ENCODE results near the gene KIF5C. TPM values are rescaled to one million over a fixed set of nuclear protein-coding genes. Genes with fewer than 3 reads are reported as not detected.

The KIF5C gene
- total and polyA plus RNA-seq, 2 donors (not counting 1 experiment from before 2014, with no cell fraction given), result 1.9 to 6.1 TPM

DNA sequence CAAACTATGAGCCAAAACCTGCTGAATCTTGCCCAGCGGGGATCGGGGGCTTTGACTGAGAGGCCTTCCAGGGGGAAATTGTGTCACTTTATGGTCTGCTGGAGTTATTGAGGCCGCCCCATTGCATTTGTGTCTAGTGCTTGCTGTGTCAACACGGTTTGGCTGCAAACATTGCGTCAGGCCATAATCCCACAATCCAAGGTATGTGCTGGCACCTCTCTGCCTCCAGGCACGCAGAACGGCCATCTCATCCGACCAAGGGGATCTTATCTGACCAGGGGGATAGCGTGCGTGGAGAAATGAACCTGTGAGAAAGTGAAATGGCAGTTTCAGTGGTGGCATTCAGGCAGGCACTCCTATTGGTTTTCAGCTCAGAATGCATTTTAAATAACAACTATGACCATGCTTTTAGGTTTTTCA lies 145.4 kb downstream of the KIF5C start:
- Histone ChIP-seq H3K4me3 (ENCODE audit: control extremely low read depth in 1 of 5, extremely low read depth in 1 of 5, insufficient read depth in 1 of 5, low read depth in 2 of 5, low read length in 4 of 5) (no peak overlapping the region), H3K4me1 (ENCODE audit: control insufficient read depth in 2 of 2, insufficient read depth in 2 of 2, low read length in 2 of 2) (peaks cover 41 to 61% of the 10 kb centered on the region in 2 donors), H4K20me1 (ENCODE audit: control insufficient read depth, insufficient read depth, low read length, poor library complexity, severe bottlenecking) (no peaks in the 10 kb centered on the region), H3K27ac (ENCODE audit: low read length in 2 of 2) (peak overlapping the region; percentile 66 to 72), H3K36me3 (replicated peaks in 1 of 2; ENCODE audit: control extremely low read depth in 1 of 2, control insufficient read depth in 1 of 2, extremely low read depth in 1 of 2, insufficient read depth in 2 of 2, low read length in 1 of 2) (no peaks in the 10 kb centered on the region), H3K79me2 (ENCODE audit: control insufficient read depth, insufficient read depth, low read length) (no peaks in the 10 kb centered on the region), H3K9ac (ENCODE audit: low read length) (no peak overlapping the region), H3K4me2 (replicated peaks; ENCODE audit: low read depth, low read length, poor library complexity, severe bottlenecking) (peak overlapping the region; percentile 62), H3K27me3 (replicated peaks in 1 of 4; ENCODE audit: control extremely low read depth in 1 of 4, control insufficient read depth in 3 of 4, insufficient read depth in 4 of 4, low read length in 3 of 4) (no peaks in the 10 kb centered on the region), H3K9me3 (ENCODE audit: control extremely low read depth in 1 of 3, control insufficient read depth in 2 of 3, insufficient read depth in 1 of 3, low read length in 2 of 3) (no peaks in the 10 kb centered on the region), H2AFZ (ENCODE audit: insufficient read depth, low read depth, low read length, poor library complexity, severe bottlenecking) (peak overlapping the region; percentile 24)
- WGBS (ENCODE audit: insufficient coverage), result 67% methylated on average over 6 of the region's 10 CpGs
- POLR2A ChIA-PET, result no interaction called here
- CTCF ChIA-PET, result interaction anchor here (0.6 to 1.2 kb wide), 2 partner anchors 12 to 243 kb away, joined by 3 read pairs; no protein-coding TSS in a partner anchor
- Mint-ChIP-seq H3K4me1 (peaks cover 58% of the 10 kb centered on the region), H3K4me3 (peak overlapping the region; percentile 77), H3K27me3 (peaks cover 4% of the 10 kb centered on the region), H3K27ac (peak overlapping the region; percentile 96), H3K9me3 (ENCODE audit: insufficient read depth) (no peaks in the 10 kb centered on the region)
- ATAC-seq (ENCODE audit: low read depth), result no peak
- intact Hi-C loops (cut with micrococcal nuclease), result loop anchor here (5.0 to 10.0 kb wide), 3 partner anchors 142 to 996 kb away; partner anchors contain the start of genes KIF5C, MBD5 and ORC4
- TF ChIP-seq EZH2 (IDR thresholded peaks at IDR 0.05; ENCODE audit: borderline replicate concordance, insufficient read depth, low read depth, low read length, poor library complexity, severe bottlenecking), result no peak
- TF ChIP-seq, protein P1, sequence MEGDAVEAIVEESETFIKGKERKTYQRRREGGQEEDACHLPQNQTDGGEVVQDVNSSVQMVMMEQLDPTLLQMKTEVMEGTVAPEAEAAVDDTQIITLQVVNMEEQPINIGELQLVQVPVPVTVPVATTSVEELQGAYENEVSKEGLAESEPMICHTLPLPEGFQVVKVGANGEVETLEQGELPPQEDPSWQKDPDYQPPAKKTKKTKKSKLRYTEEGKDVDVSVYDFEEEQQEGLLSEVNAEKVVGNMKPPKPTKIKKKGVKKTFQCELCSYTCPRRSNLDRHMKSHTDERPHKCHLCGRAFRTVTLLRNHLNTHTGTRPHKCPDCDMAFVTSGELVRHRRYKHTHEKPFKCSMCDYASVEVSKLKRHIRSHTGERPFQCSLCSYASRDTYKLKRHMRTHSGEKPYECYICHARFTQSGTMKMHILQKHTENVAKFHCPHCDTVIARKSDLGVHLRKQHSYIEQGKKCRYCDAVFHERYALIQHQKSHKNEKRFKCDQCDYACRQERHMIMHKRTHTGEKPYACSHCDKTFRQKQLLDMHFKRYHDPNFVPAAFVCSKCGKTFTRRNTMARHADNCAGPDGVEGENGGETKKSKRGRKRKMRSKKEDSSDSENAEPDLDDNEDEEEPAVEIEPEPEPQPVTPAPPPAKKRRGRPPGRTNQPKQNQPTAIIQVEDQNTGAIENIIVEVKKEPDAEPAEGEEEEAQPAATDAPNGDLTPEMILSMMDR (IDR thresholded peaks at IDR 0.05), result no peak
- DNase-seq, result no peak

DNA sequence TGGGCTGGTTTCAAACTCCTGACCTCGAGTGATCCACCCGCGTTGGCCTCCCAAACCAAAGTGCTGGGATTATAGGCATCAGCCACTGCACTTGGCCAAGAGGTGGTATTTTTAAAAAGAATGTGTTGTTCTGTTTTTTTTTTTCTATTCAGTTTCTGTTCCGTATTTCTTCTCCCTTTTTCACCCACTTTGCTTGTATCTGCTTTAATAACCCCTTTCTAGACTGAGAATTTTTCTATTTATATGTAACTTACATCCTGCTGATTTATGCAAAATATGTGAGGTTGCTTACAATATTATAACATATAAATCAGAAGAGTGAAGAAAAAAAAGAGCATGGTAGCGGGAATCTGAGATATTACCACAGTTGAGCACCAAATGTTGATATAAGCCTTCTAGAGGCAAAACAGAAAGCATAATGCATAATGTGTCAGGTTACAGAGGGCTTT lies 146.3 kb downstream of the KIF5C start:
- H3K27ac ChIP-seq (ENCODE audit: low read length in 2 of 2), result peak overlapping the region; percentile 72
- H3K79me2 ChIP-seq (ENCODE audit: control insufficient read depth, insufficient read depth, low read length), result no peaks in the 10 kb centered on the region
- peaks cover 41 to 61% of the 10 kb centered on the region in 2 donors for H3K4me1 ChIP-seq (ENCODE audit: control insufficient read depth in 2 of 2, insufficient read depth in 2 of 2, low read length in 2 of 2)
- POLR2A ChIA-PET, result no interaction called here
- peak overlapping the region; percentile 36 for H3K9ac ChIP-seq (ENCODE audit: low read length)
- Mint-ChIP-seq H3K9me3 (ENCODE audit: insufficient read depth) (no peaks in the 10 kb centered on the region), H3K27me3 (no peaks in the 10 kb centered on the region), H3K27ac (peak overlapping the region; percentile 96), H3K4me1 (peaks cover 58% of the 10 kb centered on the region), H3K4me3 (peak overlapping the region; percentile 77)
- H4K20me1 ChIP-seq (ENCODE audit: control insufficient read depth, insufficient read depth, low read length, poor library complexity, severe bottlenecking), result no peaks in the 10 kb centered on the region
- no peaks in the 10 kb centered on the region for H3K9me3 ChIP-seq (ENCODE audit: control extremely low read depth in 1 of 3, control insufficient read depth in 2 of 3, insufficient read depth in 1 of 3, low read length in 2 of 3)
- CTCF ChIA-PET, result interaction anchor here (0.6 to 1.2 kb wide), 3 partner anchors 11 to 242 kb away, joined by 3 to 4 read pairs (median 3); partner anchors contain the start of gene LYPD6B
- peak; percentile 59 for ATAC-seq (ENCODE audit: low read depth)
- H3K27me3 ChIP-seq (replicated peaks in 1 of 4; ENCODE audit: control extremely low read depth in 1 of 4, control insufficient read depth in 3 of 4, insufficient read depth in 4 of 4, low read length in 3 of 4), result no peaks in the 10 kb centered on the region
- peak overlapping the region in 1 of 5 experiments; percentile 27 for H3K4me3 ChIP-seq (ENCODE audit: control extremely low read depth in 1 of 5, extremely low read depth in 1 of 5, insufficient read depth in 1 of 5, low read depth in 2 of 5, low read length in 4 of 5)
- TF ChIP-seq, protein P1 (IDR thresholded peaks at IDR 0.05), result no peak
- no peak for TF ChIP-seq EZH2 (IDR thresholded peaks at IDR 0.05; ENCODE audit: borderline replicate concordance, insufficient read depth, low read depth, low read length, poor library complexity, severe bottlenecking)
- 50% methylated on average over 3 of the region's 5 CpGs for WGBS (ENCODE audit: insufficient coverage)
- intact Hi-C loops (cut with micrococcal nuclease), result loop anchor here (5.0 to 10.0 kb wide), 3 partner anchors 141 to 996 kb away; partner anchors contain the start of genes KIF5C, MBD5 and ORC4
- H3K36me3 ChIP-seq (replicated peaks in 1 of 2; ENCODE audit: control extremely low read depth in 1 of 2, control insufficient read depth in 1 of 2, extremely low read depth in 1 of 2, insufficient read depth in 2 of 2, low read length in 1 of 2), result no peaks in the 10 kb centered on the region
- DNase-seq, result peak; percentile 70
- H3K4me2 ChIP-seq (replicated peaks; ENCODE audit: low read depth, low read length, poor library complexity, severe bottlenecking), result peak overlapping the region; percentile 62
- peak overlapping the region; percentile 62 for H2AFZ ChIP-seq (ENCODE audit: insufficient read depth, low read depth, low read length, poor library complexity, severe bottlenecking)

All from B cell (primary cell).